Psoas muscle (tissue), 8 donors: ENCODE measurements around the gene EI24. TPM values are rescaled to one million over a fixed set of nuclear protein-coding genes. Genes with fewer than 3 reads are reported as not detected.
"Not testable (repeated sequence)": the region's sequence is repeated elsewhere in the genome, so short reads cannot be mapped to it uniquely, and the experiment has no call there.

Experiments used
- ATAC-seq, 4 donors: fragments of 200-7000 bp; cut with Tn5 transposase; one replicate each; pipeline ENCODE4 v1.9.1; 2020; ENCODE audit warnings: moderate library complexity in 3 of 4, mild to moderate bottlenecking in 2 of 4
- DNase-seq, 2 donors: peaks; one replicate each; pipeline ENCODE4 v3.0.0-alpha.2; 2020
- H3K27ac ChIP-seq: fragments of 200-600 bp; one replicate; pipeline ENCODE4 v1.8.0; 2022
- H3K27me3 ChIP-seq, 3 donors: fragments of 200-600 bp in 1 of 3; one replicate each; pipeline versions ENCODE4 v1.6.1 to v1.8.0; 2013 to 2022; ENCODE audit warnings: low read length in 2 of 3, mild to moderate bottlenecking in 2 of 3, moderate library complexity in 1 of 3; ENCODE audit not compliant: insufficient read depth in 3 of 3
- H3K36me3 ChIP-seq, 2 donors: fragments of 200-600 bp in 1 of 2; one replicate each; pipeline versions ENCODE4 v1.6.1 to v1.8.0; 2013 to 2022; ENCODE audit warnings: low read depth in 1 of 2, mild to moderate bottlenecking in 1 of 2, moderate library complexity in 1 of 2; ENCODE audit not compliant: insufficient read depth in 1 of 2
- H3K4me1 ChIP-seq: fragments of 200-600 bp; one replicate; pipeline ENCODE4 v1.8.0; 2022
- H3K4me3 ChIP-seq: fragments of 200-600 bp; one replicate; pipeline ENCODE4 v1.8.0; 2022; ENCODE audit warnings: mild to moderate bottlenecking
- H3K9me3 ChIP-seq: fragments of 200-600 bp; one replicate; pipeline ENCODE4 v1.8.0; 2022
- WGBS, 3 donors: extraction: QIAGEN DNeasy Blood & Tissue Kit; methylation state at CpG; one replicate each; pipeline versions ENCODE4 v1.1.6 to v1.1.7; 2013; 5-methylcytosine and 5-hydroxymethylcytosine counted together
- intact Hi-C, 2 donors: fragments of 100-400 bp; cut with DNase I; formaldehyde crosslinking; loops; one replicate each; pipeline versions ENCODE4 v1.11.0 to v1.14.2; 2022
- polyA plus RNA-seq, 3 donors: library from polyadenylated mRNA; stranded (reverse); fragments of 200-250 nt; gene quantifications; one replicate each; pipeline ENCODE4 v1.2.3, GENCODE V29; 2013
- total RNA-seq, 4 donors: library from RNA; stranded (reverse); fragmentation: NEBNext Ultra II Directional in 2 of 4; extraction: Animal tissue kit (Norgen Biotek cat#: 25700) in 2 of 4; gene quantifications; one replicate each; pipeline versions ENCODE4 v1.2.1 to v1.2.4, GENCODE V29; 2021 to 2023
- TF ChIP-seq, protein P1 (sequence below): fragments of 200-600 bp; IDR thresholded peaks from one replicate; pipeline ENCODE4 v1.8.0; 2022; ENCODE audit warnings: antibody characterized with exemption
- donor health status: healthy with polysubstance abuse.
- donor health status: DM: no; HTN: no; CAD: no; lungs with moderate emphysema.
- donor health status: Bipolar disorder and iron deficiency.
- donor health status: healthy.
- donor health status: DM: yes; HTN: yes; CAD: no.
- donor health status: DM: no; HTN: no; CAD: no.
- donor health status: DM: no; HTN: no; CAD: no.
- donor health status: DM: yes; HTN: yes; CAD: no.

EI24 gene
- total and polyA plus RNA-seq, 7 donors = 52.9 to 184 (median 82.8) TPM

DNA sequence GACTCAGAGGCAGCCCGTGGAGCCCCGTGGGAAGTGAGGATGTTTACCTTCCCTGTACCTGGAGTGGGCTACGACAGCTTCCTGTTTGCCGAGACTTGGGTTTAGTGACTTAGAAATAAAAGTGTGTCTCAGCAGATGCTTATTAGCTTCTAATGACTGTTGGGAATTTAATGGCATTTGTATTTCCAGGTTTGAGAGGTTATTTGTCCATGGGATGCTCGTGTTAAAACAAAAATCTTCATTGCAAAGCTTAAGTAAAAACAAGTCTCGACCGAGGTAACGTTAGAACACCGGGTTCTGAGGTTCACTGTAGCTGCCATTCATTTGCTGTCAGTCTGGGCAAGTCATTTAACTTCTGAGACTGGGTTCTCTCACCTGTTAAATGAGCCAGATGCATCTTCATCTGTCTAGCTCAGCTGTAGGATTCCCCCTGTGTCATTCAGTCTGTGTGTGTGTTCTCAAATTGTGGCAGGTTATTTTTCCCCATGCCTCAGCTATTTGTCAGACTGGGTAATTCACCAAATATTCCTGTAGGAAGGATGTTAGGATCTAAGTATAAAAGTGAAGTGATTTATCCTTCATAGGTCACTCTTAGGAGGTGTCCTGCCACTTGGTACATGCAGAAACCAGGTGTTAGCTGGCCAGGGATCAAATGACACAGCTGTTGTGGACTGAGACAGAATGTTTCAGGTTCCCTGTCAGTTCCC lies 791 bp downstream of the EI24 start:
- ATAC-seq = peak; percentile 64 to 74 (median 72)
- H3K27me3 ChIP-seq = no peaks in the 10 kb centered on the region
- H3K27ac ChIP-seq = peak overlapping the region; percentile 98
- no peaks in the 10 kb centered on the region for H3K9me3 ChIP-seq
- TF ChIP-seq, protein P1, sequence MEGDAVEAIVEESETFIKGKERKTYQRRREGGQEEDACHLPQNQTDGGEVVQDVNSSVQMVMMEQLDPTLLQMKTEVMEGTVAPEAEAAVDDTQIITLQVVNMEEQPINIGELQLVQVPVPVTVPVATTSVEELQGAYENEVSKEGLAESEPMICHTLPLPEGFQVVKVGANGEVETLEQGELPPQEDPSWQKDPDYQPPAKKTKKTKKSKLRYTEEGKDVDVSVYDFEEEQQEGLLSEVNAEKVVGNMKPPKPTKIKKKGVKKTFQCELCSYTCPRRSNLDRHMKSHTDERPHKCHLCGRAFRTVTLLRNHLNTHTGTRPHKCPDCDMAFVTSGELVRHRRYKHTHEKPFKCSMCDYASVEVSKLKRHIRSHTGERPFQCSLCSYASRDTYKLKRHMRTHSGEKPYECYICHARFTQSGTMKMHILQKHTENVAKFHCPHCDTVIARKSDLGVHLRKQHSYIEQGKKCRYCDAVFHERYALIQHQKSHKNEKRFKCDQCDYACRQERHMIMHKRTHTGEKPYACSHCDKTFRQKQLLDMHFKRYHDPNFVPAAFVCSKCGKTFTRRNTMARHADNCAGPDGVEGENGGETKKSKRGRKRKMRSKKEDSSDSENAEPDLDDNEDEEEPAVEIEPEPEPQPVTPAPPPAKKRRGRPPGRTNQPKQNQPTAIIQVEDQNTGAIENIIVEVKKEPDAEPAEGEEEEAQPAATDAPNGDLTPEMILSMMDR = no peak
- peak overlapping the region; percentile 96 for H3K4me3 ChIP-seq
- WGBS, 3 donors = 1 to 2% (median 2%) methylated on average over 9 of the region's 9 CpGs
- intact Hi-C loops = loop anchor here (5.0 to 10.0 kb wide), 5 partner anchors 37 to 613 kb away; partner anchors contain the start of genes CHEK1 (in 1 of the 2) and HYLS1 (in 1 of the 2)
- peaks cover 21% of the 10 kb centered on the region for H3K4me1 ChIP-seq
- peaks cover 4 to 29% of the 10 kb centered on the region in 2 donors for H3K36me3 ChIP-seq
- peak; percentile 28 to 65 for DNase-seq

DNA sequence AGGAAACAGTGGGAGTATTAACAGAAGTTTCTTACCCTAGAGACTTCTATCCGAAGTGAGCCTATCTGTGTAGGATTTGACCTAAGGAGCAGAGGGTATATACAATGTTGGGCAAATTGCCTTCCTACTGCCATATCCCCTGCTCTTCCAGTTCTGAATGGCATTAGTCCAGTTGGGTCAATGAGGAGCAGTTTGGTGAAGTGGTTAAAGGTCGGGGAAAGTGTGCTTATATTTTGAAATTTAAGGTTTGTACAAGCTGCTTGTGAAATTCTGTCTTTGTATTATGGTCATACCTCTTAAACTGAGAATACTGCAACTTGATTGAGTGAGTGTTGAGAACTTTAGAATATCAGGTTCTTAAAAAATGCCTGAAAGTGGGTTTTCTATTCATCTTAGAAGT lies 1.7 kb downstream of the EI24 start:
- DNase-seq (no peak), ATAC-seq (no peak)
- Histone ChIP-seq H3K36me3 (peaks cover 4 to 38% of the 10 kb centered on the region in 2 donors), H3K4me3 (peak overlapping the region; percentile 96), H3K27me3 (no peaks in the 10 kb centered on the region), H3K9me3 (no peaks in the 10 kb centered on the region), H3K4me1 (peaks cover 21% of the 10 kb centered on the region), H3K27ac (peak overlapping the region; percentile 98)
- intact Hi-C loops = loop anchor here (5.0 to 10.0 kb wide), 3 partner anchors 36 to 54 kb away; partner anchors contain the start of gene CHEK1 (in 1 of the 2)
- TF ChIP-seq, protein P1 = no peak
- 67 to 80% (median 71%) methylated on average over 2 of the region's 2 CpGs for WGBS, 3 donors

DNA sequence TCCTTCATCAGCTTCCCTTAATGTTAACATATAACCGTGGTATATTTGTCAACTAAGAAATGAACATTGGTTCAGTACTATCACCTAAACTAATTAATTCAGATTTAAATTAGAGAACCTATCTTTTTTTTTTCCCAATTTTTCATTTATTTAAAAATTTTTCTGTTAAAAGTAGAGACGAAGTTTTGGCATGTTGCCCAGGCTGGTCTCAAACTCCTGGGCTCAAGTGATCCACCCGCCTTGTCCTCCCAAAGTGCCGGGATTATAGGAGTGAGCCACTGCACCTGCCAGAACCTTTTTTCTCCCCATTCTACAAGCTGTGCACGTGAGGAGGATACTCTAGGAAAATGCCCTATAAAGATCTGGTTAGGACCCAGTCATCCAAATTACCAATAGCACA lies 3.6 kb downstream of the EI24 start:
- peaks cover 21% of the 10 kb centered on the region for H3K4me1 ChIP-seq
- peaks cover 11 to 57% of the 10 kb centered on the region in 2 donors for H3K36me3 ChIP-seq
- WGBS, 3 donors = 73 to 80% (median 73%) methylated on average over 5 of the region's 5 CpGs
- no peak overlapping the region for H3K27ac ChIP-seq
- no peak overlapping the region for H3K4me3 ChIP-seq
- H3K27me3 ChIP-seq = no peaks in the 10 kb centered on the region
- intact Hi-C loops = loop anchor here (5.0 to 10.0 kb wide), 3 partner anchors 34 to 52 kb away; partner anchors contain the start of gene CHEK1 (in 1 of the 2)
- ATAC-seq (no peak), DNase-seq (no peak)
- H3K9me3 ChIP-seq = no peaks in the 10 kb centered on the region
- TF ChIP-seq, protein P1 = no peak

DNA sequence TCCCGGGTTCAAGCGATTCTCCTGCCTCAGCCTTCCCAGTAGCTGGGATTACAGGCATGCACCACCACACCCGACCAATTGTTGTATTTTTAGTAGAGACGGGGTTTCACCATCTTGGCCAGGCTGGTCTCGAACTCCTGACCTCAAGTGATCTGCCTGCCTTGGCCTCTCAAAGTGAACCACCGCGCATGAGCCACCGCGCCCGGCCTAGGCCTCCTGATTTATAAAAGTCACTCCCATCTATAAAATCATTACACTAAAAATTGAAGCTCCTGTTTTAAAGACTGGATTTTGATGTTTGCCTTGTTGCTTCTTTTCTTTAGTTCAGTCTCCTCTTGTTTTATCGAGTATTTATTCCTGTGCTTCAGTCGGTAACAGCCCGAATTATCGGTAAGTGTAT lies 7.9 kb downstream of the EI24 start:
- WGBS, 3 donors = 93 to 96% (median 94%) methylated on average over 14 of the region's 14 CpGs

DNA sequence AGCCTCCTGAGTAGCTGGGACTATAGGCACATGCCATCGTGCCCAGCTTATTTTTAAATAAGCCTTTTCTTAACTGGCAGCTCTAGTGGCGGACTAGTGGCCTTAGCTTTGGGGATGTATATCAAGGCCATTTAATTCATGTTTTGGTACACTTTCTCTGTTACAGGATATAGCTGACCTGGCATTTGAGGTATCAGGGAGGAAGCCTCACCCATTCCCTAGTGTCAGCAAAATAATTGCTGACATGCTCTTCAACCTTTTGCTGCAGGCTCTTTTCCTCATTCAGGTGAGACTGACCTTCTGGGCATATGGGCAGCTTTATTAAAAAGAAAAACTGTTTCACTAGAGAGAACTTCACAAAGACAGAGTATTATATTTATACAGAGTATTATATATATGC lies 9.5 kb downstream of the EI24 start:
- H3K36me3 ChIP-seq = peaks cover 28 to 100% of the 10 kb centered on the region in 2 donors
- TF ChIP-seq, protein P1 = no peak
- no peak for DNase-seq
- ATAC-seq = no peak
- intact Hi-C loops = loop anchor here in 1 of 2 donors (10.0 kb wide), 1 partner anchor 46 kb away; the partner anchor contains the start of gene CHEK1
- H3K9me3 ChIP-seq = no peaks in the 10 kb centered on the region
- H3K4me3 ChIP-seq = no peak overlapping the region
- H3K27ac ChIP-seq = no peak overlapping the region
- WGBS, 3 donors = 97 to 99% (median 98%) methylated on average over 2 of the region's 2 CpGs
- H3K4me1 ChIP-seq = peaks cover 3% of the 10 kb centered on the region
- H3K27me3 ChIP-seq = no peaks in the 10 kb centered on the region

More for the DNA sequence above, 7.9 kb downstream of the EI24 start:
- not testable (repeated sequence) for H3K4me1 ChIP-seq, H3K9me3 ChIP-seq, DNase-seq, H3K4me3 ChIP-seq, H3K27me3 ChIP-seq, ATAC-seq, H3K27ac ChIP-seq
- H3K36me3 ChIP-seq = peaks cover 26 to 100% of the 10 kb centered on the region in 2 donors
- intact Hi-C loops = loop anchor here in 1 of 2 donors (10.0 kb wide), 1 partner anchor 48 kb away; the partner anchor contains the start of gene CHEK1
